ENCODE measurements around the gene S1PR3. TPM values are rescaled to one million over a fixed set of nuclear protein-coding genes. Genes with fewer than 3 reads are reported as not detected.
A peak's percentile ranks its signal among the peaks of the same experiment; 100 is the strongest.

Gene S1PR3
- total RNA-seq, 2 experiments from 2014 or later, result 0.23 to 0.38 TPM

DNA sequence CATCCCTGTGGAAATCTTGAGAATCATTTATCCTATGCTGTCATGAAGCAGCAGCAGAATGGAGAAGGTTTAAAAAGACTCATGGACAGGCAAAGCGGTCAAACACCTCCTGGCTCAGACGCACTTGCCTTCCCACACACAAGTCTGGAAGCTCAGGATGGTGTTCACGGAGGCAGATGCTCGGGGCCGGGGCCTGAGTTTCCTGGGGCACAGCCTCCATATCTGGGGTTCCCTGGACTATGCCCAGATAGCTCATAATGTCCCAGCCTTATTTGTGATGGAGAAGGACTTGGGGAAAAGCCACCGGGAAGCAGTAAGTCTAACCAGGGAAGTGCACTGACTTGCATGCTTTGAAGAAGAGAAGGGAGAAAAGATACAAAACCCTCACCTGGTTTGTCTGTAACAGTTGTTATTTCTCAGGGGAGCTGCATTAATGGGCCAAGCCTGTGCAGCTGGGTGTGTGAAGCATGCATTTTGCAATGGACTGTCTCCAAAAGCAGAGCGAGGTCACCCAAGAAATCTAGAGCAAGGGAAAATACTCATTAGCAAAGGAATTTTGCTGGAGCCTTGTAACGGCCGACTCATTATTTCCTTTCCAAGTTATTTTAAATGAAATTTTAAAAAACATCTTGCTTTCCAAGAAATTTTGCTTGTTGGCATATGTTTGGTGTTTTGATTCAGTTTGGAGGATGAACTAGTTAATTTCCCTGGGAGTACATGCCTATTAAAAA lies 3.4 kb downstream of the S1PR3 start:
- Mint-ChIP-seq H3K4me1 (peaks cover 11% of the 10 kb centered on the region), H3K36me3 (no peaks in the 10 kb centered on the region), H3K27ac (no peak overlapping the region), H3K9me3 (no peaks in the 10 kb centered on the region), H3K27me3 (peaks cover 42% of the 10 kb centered on the region), H3K4me3 (no peak overlapping the region)
- DNase-seq, result no peak

- no peak overlapping the region for H3K27ac Mint-ChIP-seq
- H3K9me3 Mint-ChIP-seq, result no peaks in the 10 kb centered on the region
- no peak overlapping the region for H3K4me3 Mint-ChIP-seq
- peaks cover 42% of the 10 kb centered on the region for H3K27me3 Mint-ChIP-seq
- H3K4me1 Mint-ChIP-seq, result peaks cover 6% of the 10 kb centered on the region
- H3K36me3 Mint-ChIP-seq, result no peaks in the 10 kb centered on the region
- DNase-seq, result no peak
These were observed 3.9 kb downstream of the S1PR3 start for GRCh38 chr9:88995200-88995577.

DNA sequence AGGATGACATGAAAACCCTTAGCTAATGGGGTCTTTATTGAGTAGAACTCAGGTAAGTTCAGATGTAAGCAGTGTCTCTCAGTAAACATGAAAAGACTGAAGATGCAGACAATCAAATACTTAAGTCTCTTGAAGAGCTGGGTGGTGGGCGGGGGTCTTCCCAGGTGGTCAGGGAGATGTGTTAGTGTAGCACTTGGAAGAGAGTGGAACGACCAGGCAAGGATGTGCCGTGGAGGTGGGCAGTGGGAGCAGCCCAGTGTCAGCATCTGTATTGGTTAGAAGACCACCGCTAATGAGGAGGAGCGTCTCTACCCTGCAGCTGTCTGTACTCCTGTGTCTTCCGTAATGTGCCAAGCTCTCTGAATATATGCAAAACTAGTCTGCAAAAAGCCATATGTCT lies 4.4 kb downstream of the S1PR3 start:
- Mint-ChIP-seq H3K36me3 (no peaks in the 10 kb centered on the region), H3K4me1 (peaks cover 4% of the 10 kb centered on the region), H3K9me3 (no peaks in the 10 kb centered on the region), H3K27ac (no peak overlapping the region), H3K27me3 (peaks cover 42% of the 10 kb centered on the region), H3K4me3 (no peak overlapping the region)
- no peak for DNase-seq

DNA sequence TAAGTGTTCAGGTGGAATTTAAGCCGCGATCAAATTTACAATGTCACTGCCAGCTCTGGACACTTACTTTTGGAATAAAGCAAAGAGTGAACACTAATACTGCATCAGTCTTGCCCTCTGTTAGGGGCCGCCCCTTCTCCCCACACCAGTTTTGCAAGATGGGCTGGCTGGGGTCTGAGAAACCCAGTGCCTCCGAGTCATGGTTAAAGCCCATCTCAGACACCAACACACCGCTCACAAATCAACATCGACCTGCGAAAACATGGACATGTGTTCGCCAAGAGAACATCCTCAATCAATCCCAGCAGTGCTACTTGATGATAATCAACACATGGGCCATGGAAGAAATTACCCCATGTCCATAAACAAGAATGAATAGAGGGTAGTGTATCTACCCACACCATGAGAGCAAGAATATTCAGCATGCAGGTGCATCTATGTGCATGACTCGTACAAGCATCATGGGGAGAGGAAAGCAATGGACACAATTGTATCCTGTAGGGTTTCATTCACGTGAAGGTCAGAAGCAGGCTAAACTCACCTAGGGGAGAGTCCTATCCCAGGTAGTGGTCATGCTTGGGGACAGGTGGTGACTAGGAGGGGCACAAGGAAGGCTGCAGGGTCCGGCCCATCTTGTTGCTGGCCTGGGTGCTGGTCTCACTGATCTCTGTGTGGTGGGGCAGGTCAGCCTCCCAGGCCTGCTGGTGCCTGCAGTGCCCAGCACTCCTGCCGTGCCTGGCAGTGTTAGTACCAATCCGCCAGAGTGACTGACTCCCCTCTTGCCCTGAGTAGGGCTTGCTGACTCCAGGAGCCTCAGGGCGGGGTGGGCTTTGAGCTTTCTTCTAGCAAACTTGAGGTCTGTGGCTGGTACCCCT lies 5.0 kb downstream of the S1PR3 start:
- no peak overlapping the region for H3K4me3 Mint-ChIP-seq
- peaks cover 42% of the 10 kb centered on the region for H3K27me3 Mint-ChIP-seq
- H3K9me3 Mint-ChIP-seq, result no peaks in the 10 kb centered on the region
- no peak for DNase-seq
- no peak overlapping the region for H3K27ac Mint-ChIP-seq
- no peaks in the 10 kb centered on the region for H3K36me3 Mint-ChIP-seq
- peaks cover 7% of the 10 kb centered on the region for H3K4me1 Mint-ChIP-seq

DNA sequence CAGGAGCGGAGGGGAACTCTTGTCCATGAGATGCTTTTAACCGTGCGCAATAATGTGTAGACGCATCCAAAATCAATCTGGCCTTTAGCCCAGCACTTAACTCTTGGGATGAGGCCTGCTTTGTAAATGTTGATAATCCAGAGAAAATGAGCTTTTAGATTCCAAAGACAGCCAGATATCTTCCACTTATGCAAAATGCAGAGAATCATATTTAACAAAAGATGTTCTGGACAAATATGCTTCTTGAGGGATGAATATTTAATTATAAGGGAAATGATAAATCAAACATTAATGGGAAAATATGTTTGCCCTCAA lies 5.6 kb downstream of the S1PR3 start:
- Mint-ChIP-seq H3K9me3 (no peaks in the 10 kb centered on the region), H3K27me3 (peaks cover 43% of the 10 kb centered on the region), H3K4me1 (peaks cover 6% of the 10 kb centered on the region), H3K36me3 (no peaks in the 10 kb centered on the region), H3K27ac (no peak overlapping the region), H3K4me3 (no peak overlapping the region)
- DNase-seq, result no peak

DNA sequence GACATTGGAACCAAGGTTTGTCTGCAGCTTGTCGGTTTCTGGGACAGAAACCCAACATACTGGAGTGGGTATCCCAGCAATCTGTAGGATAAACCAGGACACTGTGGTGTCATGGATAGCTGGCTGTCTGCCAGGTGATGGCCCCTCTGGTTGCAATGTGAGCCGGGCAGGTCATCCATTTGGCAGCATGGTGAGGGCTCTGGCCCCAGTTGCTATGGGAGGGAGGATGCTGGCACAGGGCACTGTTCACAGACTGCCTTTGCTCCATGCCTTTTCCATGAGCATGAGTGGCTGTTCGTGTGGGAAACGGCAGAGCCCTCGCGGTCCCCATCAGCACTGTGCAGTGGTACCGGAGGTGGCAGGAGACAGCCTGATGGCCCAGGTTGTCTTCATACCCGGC lies 6.4 kb downstream of the S1PR3 start:
- H3K9me3 Mint-ChIP-seq, result no peaks in the 10 kb centered on the region
- H3K36me3 Mint-ChIP-seq, result no peaks in the 10 kb centered on the region
- DNase-seq, result no peak
- peaks cover 42% of the 10 kb centered on the region for H3K27me3 Mint-ChIP-seq
- peaks cover 3% of the 10 kb centered on the region for H3K4me1 Mint-ChIP-seq
- H3K4me3 Mint-ChIP-seq, result no peak overlapping the region
- no peak overlapping the region for H3K27ac Mint-ChIP-seq

GRCh38 chr9:88998503-88998902 lies 7.2 kb downstream of the S1PR3 start:
- Mint-ChIP-seq H3K36me3 (no peaks in the 10 kb centered on the region), H3K4me3 (no peak overlapping the region), H3K27ac (no peak overlapping the region), H3K4me1 (peaks cover 3% of the 10 kb centered on the region), H3K27me3 (peaks cover 42% of the 10 kb centered on the region), H3K9me3 (no peaks in the 10 kb centered on the region)
- DNase-seq, result no peak

GRCh38 chr9:88998911-88999310 lies 7.6 kb downstream of the S1PR3 start:
- Mint-ChIP-seq H3K27ac (no peak overlapping the region), H3K9me3 (no peaks in the 10 kb centered on the region), H3K36me3 (no peaks in the 10 kb centered on the region), H3K4me3 (no peak overlapping the region), H3K4me1 (peaks cover 3% of the 10 kb centered on the region), H3K27me3 (peaks cover 42% of the 10 kb centered on the region)
- no peak for DNase-seq

DNA sequence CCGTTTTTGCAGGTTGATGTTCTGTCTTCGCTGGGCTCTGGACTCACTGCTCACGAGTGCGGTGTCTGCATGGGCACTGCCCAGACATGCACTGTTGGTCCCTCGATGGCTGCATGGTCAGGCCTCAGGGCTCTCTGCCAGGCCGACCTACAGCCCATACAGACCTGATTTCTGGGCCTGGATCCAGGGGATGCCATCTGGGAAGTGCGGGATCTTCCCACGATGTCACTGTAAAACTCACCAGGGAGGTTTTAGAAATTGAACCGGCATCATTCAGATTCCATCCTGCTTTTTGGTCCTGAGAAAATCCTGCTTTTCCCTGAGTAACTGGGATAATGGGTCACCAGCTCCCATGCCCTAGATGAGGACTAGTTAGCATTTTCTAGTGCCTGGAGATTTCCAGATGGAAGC lies 9.1 kb downstream of the S1PR3 start:
- Mint-ChIP-seq H3K36me3 (no peaks in the 10 kb centered on the region), H3K27ac (no peak overlapping the region), H3K4me3 (no peak overlapping the region), H3K27me3 (peaks cover 30% of the 10 kb centered on the region), H3K4me1 (peaks cover 3% of the 10 kb centered on the region), H3K9me3 (no peaks in the 10 kb centered on the region)
- DNase-seq, result no peak

- no peak overlapping the region for H3K27ac Mint-ChIP-seq
- no peak overlapping the region for H3K4me3 Mint-ChIP-seq
- H3K36me3 Mint-ChIP-seq, result no peaks in the 10 kb centered on the region
- peaks cover 28% of the 10 kb centered on the region for H3K27me3 Mint-ChIP-seq
- no peaks in the 10 kb centered on the region for H3K9me3 Mint-ChIP-seq
- peaks cover 3% of the 10 kb centered on the region for H3K4me1 Mint-ChIP-seq
- DNase-seq, result peak; percentile 76
These were observed 10.0 kb downstream of the S1PR3 start for GRCh38 chr9:89000973-89001916.

GRCh38 chr9:89001917-89002540 lies 10.8 kb downstream of the S1PR3 start:
- Mint-ChIP-seq H3K27ac (no peak overlapping the region), H3K27me3 (peaks cover 28% of the 10 kb centered on the region), H3K4me1 (peaks cover 3% of the 10 kb centered on the region), H3K36me3 (no peaks in the 10 kb centered on the region), H3K4me3 (no peak overlapping the region), H3K9me3 (no peaks in the 10 kb centered on the region)
- DNase-seq, result no peak

GRCh38 chr9:89002987-89003386 lies 11.7 kb downstream of the S1PR3 start:
- Mint-ChIP-seq H3K4me3 (no peak overlapping the region), H3K9me3 (no peaks in the 10 kb centered on the region), H3K27me3 (peaks cover 31% of the 10 kb centered on the region), H3K4me1 (peaks cover 3% of the 10 kb centered on the region), H3K27ac (no peak overlapping the region), H3K36me3 (no peaks in the 10 kb centered on the region)
- no peak for DNase-seq

GRCh38 chr9:89005323-89005722 lies 14.1 kb downstream of the S1PR3 start:
- H3K27ac Mint-ChIP-seq, result no peak overlapping the region
- no peak for DNase-seq
- H3K27me3 Mint-ChIP-seq, result peaks cover 35% of the 10 kb centered on the region
- no peaks in the 10 kb centered on the region for H3K36me3 Mint-ChIP-seq
- no peak overlapping the region for H3K4me3 Mint-ChIP-seq
- H3K4me1 Mint-ChIP-seq, result peaks cover 3% of the 10 kb centered on the region
- no peaks in the 10 kb centered on the region for H3K9me3 Mint-ChIP-seq

- no peak overlapping the region for H3K27ac Mint-ChIP-seq
- H3K9me3 Mint-ChIP-seq, result no peaks in the 10 kb centered on the region
- DNase-seq, result no peak
- H3K4me3 Mint-ChIP-seq, result no peak overlapping the region
- no peaks in the 10 kb centered on the region for H3K36me3 Mint-ChIP-seq
- no peaks in the 10 kb centered on the region for H3K4me1 Mint-ChIP-seq
- H3K27me3 Mint-ChIP-seq, result peaks cover 35% of the 10 kb centered on the region
These were observed 15.0 kb downstream of the S1PR3 start for GRCh38 chr9:89006267-89006666.
